GM19372 (cell line): ENCODE results near the gene USP32.

ENCODE experiments used
- ATAC-seq: cut with Tn5 transposase; IDR thresholded peaks from one replicate; pipeline ENCODE4 v1.9.1; 2021; ENCODE audit warnings: mild to moderate bottlenecking, low read depth, moderate library complexity; ENCODE audit not compliant: unreplicated experiment

USP32 gene

DNA sequence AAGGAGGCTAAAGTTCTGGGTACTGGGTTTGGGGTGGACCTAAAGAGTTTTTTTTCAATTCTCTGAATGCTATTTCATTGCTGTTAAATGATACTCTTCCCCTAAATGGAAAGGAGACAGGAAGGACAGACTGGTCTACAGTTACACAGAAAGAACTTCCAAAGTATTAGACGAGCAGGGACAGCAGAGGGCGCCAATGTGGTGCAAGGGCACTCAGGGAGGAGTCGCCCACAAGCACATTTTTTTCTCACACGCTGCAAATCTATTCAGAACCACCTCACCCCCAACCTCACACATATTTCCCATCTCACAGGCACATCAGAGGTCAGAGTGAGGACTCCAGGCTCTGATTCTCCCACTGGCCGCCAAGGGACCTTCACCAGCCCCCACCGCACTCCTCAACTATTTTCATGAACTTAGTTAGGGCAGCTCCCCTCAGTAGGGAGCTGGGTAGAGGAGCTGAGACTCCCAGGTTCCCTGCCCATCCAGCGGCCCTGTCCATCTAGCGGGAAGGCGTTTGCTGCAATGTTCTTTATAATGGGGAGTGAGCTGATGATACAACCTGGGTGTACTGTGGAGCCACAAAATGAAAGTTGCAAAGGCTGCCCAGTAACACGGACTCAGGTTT, 248.9 kb downstream of the USP32 start:
- no peak for ATAC-seq

DNA sequence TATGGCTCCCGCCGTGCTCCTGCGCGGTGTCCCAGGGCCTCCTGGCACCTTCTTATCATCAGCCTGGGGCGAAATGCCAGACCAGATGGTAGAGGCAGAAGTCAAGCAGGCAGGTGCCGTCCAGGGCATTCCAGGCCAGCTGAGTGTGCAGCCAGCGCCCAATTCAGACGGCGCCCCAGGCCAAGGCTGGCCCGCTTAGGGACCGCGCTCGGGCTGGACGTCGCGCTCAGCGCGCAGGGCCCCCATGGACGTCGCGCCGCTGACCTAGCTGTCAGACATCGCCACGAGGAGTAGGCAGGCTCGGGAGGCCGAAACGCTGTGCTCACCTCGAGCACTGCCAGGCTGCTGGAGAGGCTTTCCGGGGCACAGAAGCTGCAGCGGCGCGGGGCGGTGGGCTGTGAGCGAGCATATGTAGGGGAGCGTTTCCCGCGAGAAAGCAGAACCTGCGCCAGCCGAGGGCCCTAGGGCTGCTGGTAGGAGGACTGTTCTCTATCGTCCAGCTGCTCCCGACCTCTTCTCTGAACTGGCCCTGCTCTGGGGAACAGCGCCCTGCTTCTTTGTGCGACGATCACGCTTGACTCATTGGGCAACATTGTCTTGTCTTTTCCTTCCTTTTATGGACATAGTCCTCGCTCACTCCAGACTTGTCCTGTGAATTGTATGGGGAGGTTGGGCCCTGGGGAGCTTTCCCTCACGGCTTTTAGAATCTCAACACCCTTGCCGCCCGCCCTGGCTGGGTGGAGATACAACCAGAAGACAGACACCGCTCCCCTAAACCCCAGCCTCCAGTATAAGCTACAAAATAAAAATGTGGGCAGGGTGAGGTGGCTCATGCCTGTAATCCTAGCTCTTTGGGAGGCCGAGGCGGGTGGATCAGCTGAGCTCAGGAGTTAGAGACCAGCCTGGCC, 250.6 kb downstream of the USP32 start:
- no peak for ATAC-seq

DNA sequence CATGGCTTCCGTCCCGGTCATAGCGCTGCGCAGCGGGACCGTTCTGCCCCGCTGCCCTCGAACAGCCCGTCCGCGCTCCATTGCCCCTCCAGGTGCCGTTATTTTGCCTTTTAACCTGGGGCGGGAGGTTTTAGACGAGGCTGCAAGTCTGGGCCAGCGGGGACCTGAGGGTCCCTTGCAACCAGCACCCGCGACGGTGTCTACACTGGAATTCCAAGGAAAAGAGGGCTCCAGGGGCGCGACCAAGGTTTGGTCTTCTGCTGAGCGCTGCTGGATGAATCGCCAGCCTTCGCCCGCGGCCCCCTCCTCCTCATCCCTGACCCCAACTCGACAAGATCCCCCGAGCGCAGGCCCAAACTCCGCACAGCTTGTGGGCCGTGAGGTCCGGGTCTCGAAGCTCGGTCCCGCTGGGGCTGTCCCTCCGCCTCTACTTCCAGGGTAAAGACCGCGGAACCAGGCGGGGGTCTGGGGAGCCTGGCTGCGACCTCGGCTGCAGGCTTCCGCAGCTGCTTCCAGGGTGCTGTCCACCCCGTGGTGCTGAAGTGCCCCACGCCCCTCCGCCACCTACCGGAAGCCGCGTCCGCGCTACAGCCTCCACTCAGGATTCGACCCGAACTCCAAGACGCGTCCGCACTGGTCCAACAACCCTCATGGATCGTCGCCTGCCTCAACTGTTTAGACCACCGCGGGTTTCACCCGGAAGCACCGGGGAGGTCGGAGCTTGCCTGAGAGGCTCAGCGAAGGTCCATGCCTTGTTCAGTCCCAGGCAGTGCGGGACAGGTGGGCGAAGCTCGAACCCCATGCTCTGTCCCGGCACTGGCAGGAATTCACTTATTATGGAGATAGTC, 252.3 kb downstream of the USP32 start:
- no peak for ATAC-seq

DNA sequence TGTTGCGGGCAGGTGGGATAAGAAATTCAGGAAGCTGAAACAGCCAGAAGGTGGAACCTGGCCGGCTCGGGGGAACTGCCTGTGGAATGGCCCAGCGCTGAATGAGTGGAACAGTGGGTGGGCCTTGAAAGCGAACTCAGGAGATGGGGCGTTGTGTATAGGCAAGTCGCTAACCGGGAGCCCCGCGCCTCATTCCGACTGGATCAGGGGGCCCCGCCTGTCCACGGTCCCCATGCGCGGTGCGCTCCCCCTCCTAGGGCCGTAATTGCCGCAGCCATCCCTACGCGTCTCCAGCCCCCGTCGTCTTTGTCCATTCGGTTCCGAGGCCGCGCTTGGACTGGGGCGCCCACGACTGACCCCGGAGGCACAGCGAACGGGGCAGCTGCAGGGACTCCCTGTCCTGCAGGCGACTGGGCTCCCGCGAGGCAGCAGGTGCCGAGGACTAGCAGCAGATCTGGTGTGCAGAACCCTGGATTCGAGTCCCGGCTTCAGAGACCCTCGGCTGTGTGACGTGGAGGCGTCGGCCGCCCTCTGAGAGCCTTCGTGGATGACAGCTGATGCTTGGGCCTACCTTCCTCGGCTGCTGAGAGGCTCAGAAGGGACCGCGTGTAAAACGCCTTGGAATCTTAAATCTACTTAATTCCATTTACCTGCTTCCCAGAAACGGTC, 253.0 kb downstream of the USP32 start:
- ATAC-seq = no peak

DNA sequence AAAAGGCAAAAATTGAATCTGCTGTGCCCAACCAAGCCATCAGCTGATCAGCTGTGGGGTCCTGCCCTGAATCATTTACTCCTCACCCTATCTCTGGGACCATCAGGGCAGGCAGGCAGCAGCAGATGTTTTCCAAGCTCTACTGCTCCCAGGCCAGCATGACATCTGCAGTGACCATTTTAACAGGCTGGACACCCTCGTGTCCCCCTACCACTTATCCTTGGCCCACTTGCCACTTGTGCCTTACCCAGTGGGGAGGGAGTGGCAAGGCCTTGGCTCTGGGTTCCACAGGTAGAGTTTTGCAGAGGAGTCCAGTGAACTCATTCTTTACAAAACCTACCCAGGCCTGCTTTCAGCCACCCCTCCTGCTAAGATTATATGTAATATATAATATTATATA, 254.2 kb downstream of the USP32 start:
- no peak for ATAC-seq

DNA sequence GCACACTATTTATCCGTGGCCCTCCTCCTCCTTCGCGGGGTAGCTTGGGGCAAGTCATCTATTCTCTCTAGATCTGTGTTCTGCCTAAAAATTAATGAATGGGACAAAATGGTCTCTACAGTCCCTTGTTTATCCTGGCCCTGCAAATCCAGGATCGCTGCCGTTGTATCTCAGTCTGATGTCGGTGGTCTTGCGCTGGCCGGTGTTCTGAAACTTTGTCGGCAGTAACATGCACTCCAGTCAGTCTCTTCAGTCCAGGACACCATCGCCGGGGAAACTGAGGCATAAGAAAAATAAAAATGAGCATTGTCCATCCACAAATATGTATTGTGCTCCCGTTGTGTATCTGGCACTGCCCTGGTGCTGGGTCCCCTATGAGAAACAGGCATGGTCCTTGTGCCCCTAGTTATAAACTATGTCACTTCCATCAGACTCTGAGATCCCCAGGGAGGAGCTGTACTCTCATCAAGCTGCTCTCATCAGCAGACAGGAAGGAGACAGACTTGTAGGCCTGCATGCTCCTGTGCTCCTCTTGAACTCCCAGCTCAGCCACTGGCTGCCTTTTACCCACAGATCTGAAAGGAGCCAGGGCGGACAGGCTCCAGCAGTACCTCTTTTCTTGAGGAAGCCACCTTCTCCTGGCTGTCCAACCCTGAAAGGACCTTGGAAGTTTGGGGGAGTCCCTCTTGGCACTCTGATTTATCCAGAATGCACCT, 255.8 kb downstream of the USP32 start:
- ATAC-seq = no peak

DNA sequence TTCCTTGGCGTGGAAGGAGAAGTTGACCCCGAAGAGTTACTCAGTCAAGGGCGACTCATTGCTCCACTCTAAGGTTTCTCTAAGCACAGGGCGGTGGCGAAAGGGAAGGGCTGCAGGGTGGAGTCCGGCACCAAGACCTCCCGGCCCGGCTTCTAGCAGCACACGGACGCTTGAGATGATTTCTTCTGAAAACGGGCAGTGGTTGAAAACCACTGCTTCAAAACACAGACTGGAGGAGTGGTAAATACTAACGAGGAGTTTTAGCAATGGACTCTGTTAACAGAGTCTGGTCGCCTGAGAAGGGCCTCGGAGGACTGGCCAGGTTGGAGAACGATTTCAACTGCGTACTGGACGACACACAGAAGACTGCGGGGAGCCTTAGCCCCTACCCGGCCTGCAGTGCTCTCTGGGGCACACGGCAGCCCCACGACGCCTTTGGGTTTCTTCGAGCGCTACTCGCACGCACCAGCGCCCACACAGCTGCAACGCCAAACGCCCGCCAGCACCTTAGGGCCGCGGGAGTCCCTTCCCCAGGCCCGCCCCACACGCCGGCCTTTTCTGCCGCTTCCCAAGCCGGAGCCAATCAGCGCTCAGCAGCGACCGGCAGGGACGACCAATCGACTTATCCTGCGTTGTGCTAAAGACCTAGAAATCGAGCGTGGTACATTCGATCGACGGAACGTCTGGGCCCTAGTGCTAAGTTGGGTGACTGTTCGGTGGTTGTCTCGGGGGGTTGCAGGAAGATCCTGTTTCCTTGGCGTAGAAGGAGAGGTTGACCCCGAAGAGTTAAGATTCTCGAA, 256.6 kb downstream of the USP32 start:
- peak; percentile 91 for ATAC-seq

DNA sequence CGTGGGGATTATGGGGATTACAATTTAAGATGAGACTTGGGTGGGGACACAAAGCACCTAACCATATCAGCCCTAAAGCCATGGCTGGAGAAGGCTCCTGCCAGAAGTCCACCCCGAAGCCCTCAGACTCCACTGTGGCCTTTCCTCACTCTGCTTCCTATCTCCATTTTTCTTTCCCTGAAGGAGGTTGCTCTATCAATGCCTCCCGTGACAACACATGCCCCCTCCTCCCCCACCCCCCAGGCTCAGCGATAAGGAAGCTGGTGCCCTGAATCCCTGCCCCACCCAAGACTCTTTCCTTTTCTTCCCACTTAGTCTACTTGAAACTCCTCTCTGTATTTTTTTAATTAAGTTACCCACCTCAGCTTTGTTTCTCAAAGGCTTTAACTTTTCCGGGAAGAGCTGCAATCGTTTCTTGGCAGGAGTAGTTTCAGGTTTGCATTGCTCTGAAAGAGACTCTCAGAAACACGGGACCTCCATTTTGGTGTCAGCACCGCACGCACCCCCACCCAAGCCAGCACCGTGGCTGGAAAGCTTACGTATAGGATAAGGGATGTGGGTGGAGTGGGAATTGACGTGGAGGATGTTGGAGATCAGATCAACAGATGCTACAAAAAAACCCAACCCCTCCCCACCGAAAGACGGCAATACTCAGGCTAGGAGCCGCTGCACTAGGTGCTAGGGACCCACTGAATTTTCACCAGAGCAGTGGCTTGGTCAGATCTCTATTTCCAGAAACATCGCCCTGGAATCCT, 257.4 kb downstream of the USP32 start:
- peak; percentile 15 for ATAC-seq

DNA sequence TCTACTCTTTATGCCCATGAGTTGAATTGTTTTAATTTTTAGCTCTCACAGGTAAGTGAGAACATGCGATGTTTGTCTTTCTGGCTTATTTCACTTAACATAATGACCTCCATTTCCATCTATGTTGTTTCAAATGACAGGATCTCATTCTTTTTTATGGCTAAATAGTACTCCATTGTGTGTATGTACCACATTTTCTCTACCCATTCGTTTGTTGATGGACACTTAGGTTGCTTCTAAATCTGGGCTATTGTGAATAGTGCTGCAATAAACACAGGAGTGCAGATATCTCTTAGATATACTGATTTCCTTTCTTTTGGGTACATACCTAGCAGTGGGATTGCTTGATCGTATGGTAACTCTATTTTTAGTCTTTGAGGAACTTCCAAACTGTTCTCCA, 261.5 kb downstream of the USP32 start:
- ATAC-seq = no peak

DNA sequence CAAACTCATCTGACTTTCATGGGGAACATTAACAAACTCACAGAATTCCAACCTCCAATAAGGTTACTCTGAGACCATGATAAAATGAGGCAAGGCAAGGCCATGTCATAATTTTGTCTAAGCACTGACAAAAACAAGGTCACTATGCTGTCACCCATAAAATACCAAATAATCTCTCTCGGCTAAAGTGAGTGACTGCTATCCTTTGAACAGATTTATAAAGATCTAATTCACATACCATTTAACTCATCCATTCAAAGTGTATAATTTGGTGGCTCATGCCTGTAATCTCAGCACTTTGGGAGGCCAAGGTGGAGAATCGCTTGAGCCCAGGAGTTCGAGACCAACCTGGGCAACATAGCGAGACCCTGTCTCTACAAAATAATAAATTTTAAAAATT, 262.8 kb downstream of the USP32 start:
- no peak for ATAC-seq
